Uterus (tissue), 2 donors: ENCODE measurements around the gene SNX6.

Experiments used
- CTCF ChIP-seq, 4 experiments: fragments of 200-600 bp in 2 of 4; fragments of 450-650 bp in 2 of 4; sonication (generic) in 2 of 4; IDR thresholded peaks; one replicate each; pipeline ENCODE4 v1.5.1; 2016 to 2019; ENCODE audit warnings: antibody characterized with exemption in 4 of 4, mild to moderate bottlenecking in 2 of 4, moderate library complexity in 1 of 4
- POLR2A ChIP-seq, 2 donors: fragments of 450-650 bp; IDR thresholded peaks; one replicate each; pipeline ENCODE4 v1.6.1; 2016; ENCODE audit warnings: antibody characterized with exemption in 2 of 2, mild to moderate bottlenecking in 1 of 2, moderate library complexity in 1 of 2

- TF ChIP-seq POLR2A (IDR thresholded peaks at IDR 0.05) (no peak), CTCF (IDR thresholded peaks at IDR 0.05) (no peak)
Observed at GRCh38 chr14:34605461-34605860, 24.5 kb downstream of the SNX6 start.
